IPS-15b (cell line): ENCODE data around the gene FBXW12.

ENCODE experiments used
- H3K27me3 ChIP-seq: one replicate; pipeline ENCODE4 v1.6.1; 2013; ENCODE audit warnings: low read length; ENCODE audit not compliant: control insufficient read depth, insufficient read depth
- H3K36me3 ChIP-seq: one replicate; pipeline ENCODE4 v1.6.1; 2013; ENCODE audit warnings: low read length; ENCODE audit not compliant: control insufficient read depth, insufficient read depth
- H3K4me1 ChIP-seq: one replicate; pipeline ENCODE4 v1.6.1; 2013; ENCODE audit warnings: mild to moderate bottlenecking, low read length; ENCODE audit not compliant: control insufficient read depth, insufficient read depth
- H3K4me3 ChIP-seq: one replicate; pipeline ENCODE4 v1.5.1; 2013; ENCODE audit warnings: low read depth, low read length
- H3K9ac ChIP-seq: one replicate; pipeline ENCODE4 v1.6.1; 2013; ENCODE audit warnings: low read depth, mild to moderate bottlenecking, low read length
- H3K9me3 ChIP-seq: one replicate; pipeline ENCODE4 v1.6.1; 2013; ENCODE audit warnings: mild to moderate bottlenecking, low read length; ENCODE audit not compliant: control insufficient read depth, insufficient read depth

Gene FBXW12

GRCh38 chr3:48435223-48435595 is 63.2 kb downstream of the FBXW12 start:
- peaks cover 19% of the 10 kb centered on the region for H3K4me1 ChIP-seq
- H3K27me3 ChIP-seq = no peaks in the 10 kb centered on the region
- H3K9me3 ChIP-seq = no peaks in the 10 kb centered on the region
- H3K36me3 ChIP-seq = peaks cover 26% of the 10 kb centered on the region
- peak overlapping the region; percentile 28 for H3K9ac ChIP-seq
- H3K4me3 ChIP-seq = no peak overlapping the region

DNA sequence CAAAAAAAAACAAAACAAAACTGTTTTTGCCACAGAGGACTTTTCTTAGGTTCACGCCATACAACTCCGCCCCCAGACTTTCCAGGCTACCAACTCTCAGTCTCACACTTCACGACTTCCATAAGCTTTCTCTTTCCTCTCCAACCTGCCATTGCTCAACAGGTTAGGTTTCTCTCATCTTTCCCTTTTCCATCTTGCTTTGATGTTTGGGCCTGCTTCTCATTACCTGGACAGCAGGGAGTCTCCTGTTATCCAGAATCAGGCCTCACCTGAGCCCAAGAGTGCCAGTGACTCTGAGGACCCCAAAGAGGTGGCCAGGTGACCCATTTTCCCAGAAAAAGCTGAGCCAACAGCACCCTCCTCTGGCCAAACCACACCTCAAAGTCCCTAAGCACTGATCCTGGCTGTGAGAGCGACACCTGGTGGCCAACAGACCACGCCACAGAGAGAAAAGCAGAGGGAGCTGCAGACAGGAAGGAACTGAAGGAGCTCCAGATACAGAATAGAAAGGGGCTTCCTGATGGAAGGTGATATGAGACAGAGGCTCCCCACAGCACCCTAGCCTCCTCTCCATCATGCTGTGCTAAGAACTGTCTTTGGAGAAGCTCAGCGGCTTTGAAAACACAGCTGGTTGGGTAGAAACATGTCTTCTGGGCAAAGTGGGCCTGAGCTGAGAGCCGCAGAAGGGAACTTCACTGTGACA is 63.9 kb downstream of the FBXW12 start:
- Histone ChIP-seq H3K9me3 (no peaks in the 10 kb centered on the region), H3K4me1 (peaks cover 11% of the 10 kb centered on the region), H3K36me3 (peaks cover 26% of the 10 kb centered on the region), H3K9ac (peak overlapping the region; percentile 28), H3K4me3 (peak overlapping the region; percentile 14), H3K27me3 (no peaks in the 10 kb centered on the region)

- H3K4me3 ChIP-seq = no peak overlapping the region
- no peaks in the 10 kb centered on the region for H3K9me3 ChIP-seq
- peaks cover 10% of the 10 kb centered on the region for H3K4me1 ChIP-seq
- H3K9ac ChIP-seq = no peak overlapping the region
- no peaks in the 10 kb centered on the region for H3K27me3 ChIP-seq
- peaks cover 23% of the 10 kb centered on the region for H3K36me3 ChIP-seq
These were observed 64.4 kb downstream of the FBXW12 start for GRCh38 chr3:48436477-48436787.

GRCh38 chr3:48436855-48437254 is 64.8 kb downstream of the FBXW12 start:
- no peaks in the 10 kb centered on the region for H3K27me3 ChIP-seq
- H3K4me3 ChIP-seq = no peak overlapping the region
- H3K9ac ChIP-seq = no peak overlapping the region
- peaks cover 10% of the 10 kb centered on the region for H3K4me1 ChIP-seq
- H3K36me3 ChIP-seq = peaks cover 23% of the 10 kb centered on the region
- no peaks in the 10 kb centered on the region for H3K9me3 ChIP-seq

- H3K36me3 ChIP-seq = peaks cover 15% of the 10 kb centered on the region
- no peak overlapping the region for H3K4me3 ChIP-seq
- peaks cover 10% of the 10 kb centered on the region for H3K4me1 ChIP-seq
- H3K9ac ChIP-seq = no peak overlapping the region
- H3K27me3 ChIP-seq = no peaks in the 10 kb centered on the region
- H3K9me3 ChIP-seq = no peaks in the 10 kb centered on the region
These were observed 65.8 kb downstream of the FBXW12 start for GRCh38 chr3:48437812-48438211.

DNA sequence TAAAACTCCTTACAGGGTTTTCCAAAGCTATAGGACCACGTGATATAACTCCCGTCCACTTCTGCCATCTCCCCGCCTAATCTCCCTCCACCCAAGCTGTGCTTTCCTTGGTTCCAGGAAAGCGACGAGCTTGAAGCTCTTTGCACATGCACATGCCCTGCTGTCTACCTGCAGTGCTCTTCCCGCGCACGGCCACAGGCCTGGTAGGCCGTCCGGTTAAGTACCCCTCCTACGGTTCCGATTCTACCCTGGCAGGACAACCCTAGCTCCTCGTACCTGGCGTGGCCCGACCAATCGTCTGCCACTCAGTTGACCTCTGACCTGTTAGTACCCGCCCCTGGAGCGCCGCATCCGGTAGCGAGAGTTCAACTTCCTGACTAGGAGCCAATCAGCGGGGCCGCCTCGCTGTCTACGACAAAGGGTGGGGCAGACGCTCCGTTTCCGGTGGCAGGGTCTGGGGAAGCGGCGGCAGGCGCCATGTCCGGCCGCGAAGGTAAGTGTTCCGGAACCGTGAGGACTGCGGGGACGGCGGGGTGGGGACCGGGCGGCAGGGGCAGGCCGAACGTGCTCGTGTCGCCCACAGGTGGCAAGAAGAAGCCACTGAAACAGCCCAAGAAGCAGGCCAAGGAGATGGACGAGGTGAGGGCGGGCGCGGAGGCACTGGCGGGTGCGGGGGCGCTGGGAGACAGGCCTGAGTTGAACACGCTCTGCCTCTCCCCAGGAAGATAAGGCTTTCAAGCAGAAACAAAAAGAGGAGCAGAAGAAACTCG is 68.0 kb downstream of the FBXW12 start, which contains the start of the genes CCDC51 and TMA7:
CCDC51 (minus strand) TSS at position 300 of the 770 bp plus-strand sequence. CDS start 4,991 bp downstream, outside the sequence.
TMA7 (plus strand) TSS at position 438 of the 770 bp plus-strand sequence; CDS start at position 478, 40 bp downstream.
- Histone ChIP-seq H3K9me3 (no peaks in the 10 kb centered on the region), H3K36me3 (peaks cover 4% of the 10 kb centered on the region), H3K9ac (peak within 1 kb of the TSS; percentile 94), H3K4me1 (peaks cover 6% of the 10 kb centered on the region), H3K4me3 (peak within 1 kb of the TSS; percentile 90), H3K27me3 (no peaks in the 10 kb centered on the region)

DNA sequence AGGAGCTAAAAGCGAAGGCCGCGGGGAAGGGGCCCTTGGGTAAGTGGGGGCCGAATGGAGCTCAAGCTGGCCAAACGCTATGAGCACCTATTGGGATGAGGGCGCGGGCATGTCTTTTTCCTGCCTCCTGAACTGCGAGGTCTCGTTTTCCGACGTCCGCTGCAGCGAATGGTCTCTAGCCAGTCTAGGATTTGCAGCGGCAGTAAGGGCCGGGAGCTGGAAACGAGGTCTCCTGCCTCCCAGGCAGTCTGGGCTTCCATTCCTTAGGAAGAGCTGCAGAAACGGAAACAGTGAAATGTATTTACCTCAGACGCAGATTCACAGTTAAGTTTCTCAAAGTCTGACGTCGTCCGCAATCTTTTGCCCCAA is 68.6 kb downstream of the FBXW12 start:
- H3K9me3 ChIP-seq = no peaks in the 10 kb centered on the region
- H3K4me1 ChIP-seq = peaks cover 3% of the 10 kb centered on the region
- H3K9ac ChIP-seq = peak overlapping the region; percentile 94
- H3K27me3 ChIP-seq = no peaks in the 10 kb centered on the region
- H3K36me3 ChIP-seq = peaks cover 4% of the 10 kb centered on the region
- H3K4me3 ChIP-seq = peak overlapping the region; percentile 90

- H3K4me3 ChIP-seq = peak overlapping the region; percentile 90
- H3K9ac ChIP-seq = peak overlapping the region; percentile 24
These were observed 69.9 kb downstream of the FBXW12 start for GRCh38 chr3:48441940-48442339.

More at GRCh38 chr3:48441940-48442339, 69.9 kb downstream of the FBXW12 start:
- Histone ChIP-seq H3K4me1 (no peaks in the 10 kb centered on the region), H3K9me3 (no peaks in the 10 kb centered on the region), H3K27me3 (no peaks in the 10 kb centered on the region), H3K36me3 (peaks cover 4% of the 10 kb centered on the region)
